ENCODE results near the gene SHROOM3. TPM values are rescaled to one million over a fixed set of nuclear protein-coding genes. Genes with fewer than 3 reads are reported as not detected.

The SHROOM3 gene
- total RNA-seq, 1 experiment from 2014 or later: 0.78 TPM

- Histone ChIP-seq H2AFZ (ENCODE audit: low read length) (no peak overlapping the region), H3K27me3 (ENCODE audit: low read length) (no peaks in the 10 kb centered on the region), H3K36me3 (ENCODE audit: insufficient read depth, low read length) (no peaks in the 10 kb centered on the region)
Observed at GRCh38 chr4:76651616-76652015, 216.6 kb downstream of the SHROOM3 start.

DNA sequence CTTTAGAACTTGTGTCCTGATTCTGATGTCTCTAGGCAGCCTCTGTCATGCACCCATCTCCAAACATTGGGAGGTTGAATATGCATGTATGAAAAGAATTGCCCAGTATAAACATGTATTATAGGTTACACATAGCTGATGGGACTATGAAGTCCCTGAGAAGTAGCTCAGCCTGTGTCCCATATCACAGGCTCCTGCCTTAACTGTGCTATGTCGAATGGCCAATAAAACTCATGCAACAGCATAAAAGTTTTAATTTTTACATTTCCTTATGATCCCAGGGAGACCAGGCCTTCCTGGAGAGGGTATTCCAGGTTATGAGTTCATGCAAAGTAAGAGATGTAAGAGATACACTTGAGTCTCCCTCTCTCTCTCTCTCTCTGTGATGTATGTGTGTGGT, 217.4 kb downstream of the SHROOM3 start:
- no peaks in the 10 kb centered on the region for H3K9me2 ChIP-seq (replicated peaks; ENCODE audit: insufficient read depth, low read length)
- no peaks in the 10 kb centered on the region for H3K36me3 ChIP-seq (ENCODE audit: insufficient read depth, low read length)
- H3K9ac ChIP-seq (ENCODE audit: low read length): no peak overlapping the region
- H3K9me3 ChIP-seq (ENCODE audit: low read length): no peaks in the 10 kb centered on the region
- H3K4me1 ChIP-seq (ENCODE audit: low read length): no peaks in the 10 kb centered on the region
- H3K79me2 ChIP-seq (ENCODE audit: low read length): no peaks in the 10 kb centered on the region
- no peaks in the 10 kb centered on the region for H4K20me1 ChIP-seq (ENCODE audit: insufficient read depth, low read depth, low read length)
- no peak overlapping the region for H3K4me3 ChIP-seq (ENCODE audit: low read length)
- no peak for DNase-seq
- H3K27me3 ChIP-seq (ENCODE audit: low read length): no peaks in the 10 kb centered on the region
- no peak overlapping the region for H2AFZ ChIP-seq (ENCODE audit: low read length)
- no peak overlapping the region for H3K27ac ChIP-seq (ENCODE audit: low read length)
- no peak overlapping the region for H3K4me2 ChIP-seq (ENCODE audit: low read depth, low read length, poor library complexity, severe bottlenecking)

More at GRCh38 chr4:76651616-76652015, 216.6 kb downstream of the SHROOM3 start:
- Histone ChIP-seq H3K4me1 (ENCODE audit: low read length) (no peaks in the 10 kb centered on the region), H4K20me1 (ENCODE audit: insufficient read depth, low read depth, low read length) (no peaks in the 10 kb centered on the region), H3K9me3 (ENCODE audit: low read length) (no peaks in the 10 kb centered on the region), H3K4me2 (ENCODE audit: low read depth, low read length, poor library complexity, severe bottlenecking) (no peak overlapping the region), H3K9me2 (replicated peaks; ENCODE audit: insufficient read depth, low read length) (no peaks in the 10 kb centered on the region), H3K27ac (ENCODE audit: low read length) (no peak overlapping the region), H3K79me2 (ENCODE audit: low read length) (no peaks in the 10 kb centered on the region), H3K9ac (ENCODE audit: low read length) (no peak overlapping the region), H3K4me3 (ENCODE audit: low read length) (no peak overlapping the region)
- no peak for DNase-seq

DNA sequence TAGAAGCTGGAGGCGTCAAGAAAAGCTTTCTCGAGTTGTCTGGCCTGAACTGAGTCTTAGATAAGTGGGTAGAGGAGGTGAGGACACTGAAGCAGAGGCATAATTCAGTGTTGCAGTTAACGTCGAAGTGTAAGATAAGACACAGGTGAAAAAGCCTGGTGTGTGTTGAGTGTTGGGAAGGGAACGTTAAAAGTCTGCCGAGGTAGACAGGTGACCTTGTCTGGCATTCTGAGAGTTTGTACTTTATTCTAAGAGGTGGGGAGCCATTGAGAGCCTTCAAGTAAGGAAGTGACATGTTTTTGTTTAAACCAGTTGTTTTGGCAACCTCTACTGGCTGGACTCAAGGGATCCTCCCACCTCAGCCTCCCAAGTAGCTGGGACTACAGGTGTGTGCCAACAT, 219.1 kb downstream of the SHROOM3 start:
- no peak overlapping the region for H3K9ac ChIP-seq (ENCODE audit: low read length)
- no peaks in the 10 kb centered on the region for H3K36me3 ChIP-seq (ENCODE audit: insufficient read depth, low read length)
- H3K4me2 ChIP-seq (ENCODE audit: low read depth, low read length, poor library complexity, severe bottlenecking): no peak overlapping the region
- no peaks in the 10 kb centered on the region for H3K79me2 ChIP-seq (ENCODE audit: low read length)
- H4K20me1 ChIP-seq (ENCODE audit: insufficient read depth, low read depth, low read length): no peaks in the 10 kb centered on the region
- no peak for DNase-seq
- no peaks in the 10 kb centered on the region for H3K9me2 ChIP-seq (replicated peaks; ENCODE audit: insufficient read depth, low read length)
- no peaks in the 10 kb centered on the region for H3K27me3 ChIP-seq (ENCODE audit: low read length)
- H3K9me3 ChIP-seq (ENCODE audit: low read length): no peaks in the 10 kb centered on the region
- H3K4me3 ChIP-seq (ENCODE audit: low read length): no peak overlapping the region
- H3K4me1 ChIP-seq (ENCODE audit: low read length): no peaks in the 10 kb centered on the region
- H2AFZ ChIP-seq (ENCODE audit: low read length): no peak overlapping the region
- H3K27ac ChIP-seq (ENCODE audit: low read length): no peak overlapping the region

GRCh38 chr4:76654791-76655190, 219.8 kb downstream of the SHROOM3 start:
- Histone ChIP-seq H3K27me3 (ENCODE audit: low read length) (no peaks in the 10 kb centered on the region), H4K20me1 (ENCODE audit: insufficient read depth, low read depth, low read length) (no peaks in the 10 kb centered on the region), H3K4me3 (ENCODE audit: low read length) (no peak overlapping the region), H3K4me1 (ENCODE audit: low read length) (no peaks in the 10 kb centered on the region), H3K79me2 (ENCODE audit: low read length) (no peaks in the 10 kb centered on the region), H2AFZ (ENCODE audit: low read length) (no peak overlapping the region), H3K27ac (ENCODE audit: low read length) (no peak overlapping the region), H3K9ac (ENCODE audit: low read length) (no peak overlapping the region), H3K36me3 (ENCODE audit: insufficient read depth, low read length) (no peaks in the 10 kb centered on the region), H3K4me2 (ENCODE audit: low read depth, low read length, poor library complexity, severe bottlenecking) (no peak overlapping the region), H3K9me2 (replicated peaks; ENCODE audit: insufficient read depth, low read length) (no peaks in the 10 kb centered on the region), H3K9me3 (ENCODE audit: low read length) (no peaks in the 10 kb centered on the region)
- no peak for DNase-seq

DNA sequence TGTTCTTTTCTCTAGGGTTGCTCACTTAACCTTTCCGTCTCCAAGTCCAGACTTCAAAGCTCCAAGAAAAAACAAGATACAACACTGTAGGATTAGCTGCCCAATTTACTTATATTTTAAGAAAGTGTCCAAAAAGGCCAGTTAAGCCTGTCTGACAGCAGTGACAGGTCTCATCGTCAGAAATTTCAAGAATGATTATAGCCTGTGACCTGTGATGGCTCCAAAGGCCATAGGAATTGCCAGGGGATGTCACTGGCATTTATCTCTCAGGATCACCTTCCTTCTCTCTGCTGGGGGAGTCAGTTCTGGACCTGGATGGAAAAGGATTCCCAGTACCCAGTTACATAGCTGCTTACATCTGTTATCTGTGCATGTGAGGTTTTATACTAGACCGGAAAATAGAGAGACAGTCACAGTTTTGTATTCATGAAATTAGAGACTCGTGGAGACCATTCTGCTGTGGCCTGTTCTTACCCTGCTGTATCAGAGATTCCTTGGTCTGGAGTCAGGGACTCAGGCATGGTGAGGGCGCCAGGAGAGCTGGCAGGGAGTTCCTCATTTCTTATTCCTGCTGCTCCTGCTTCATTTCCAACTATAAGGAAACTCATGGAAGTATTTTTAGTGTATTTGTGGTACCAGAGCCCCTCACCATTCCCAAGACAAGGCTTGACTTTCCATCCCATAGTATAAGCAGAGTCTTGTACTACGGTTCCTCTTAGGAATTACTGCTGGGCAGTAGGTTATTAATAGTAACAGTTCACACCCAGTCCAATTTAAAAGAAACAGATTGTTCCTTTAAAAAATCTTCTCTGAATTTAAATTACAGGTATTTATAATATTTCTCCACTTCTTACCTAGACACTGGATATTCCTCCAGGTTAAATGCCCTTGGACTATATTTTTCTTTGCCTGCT, 220.8 kb downstream of the SHROOM3 start:
- no peak for DNase-seq
- Histone ChIP-seq H3K9ac (ENCODE audit: low read length) (no peak overlapping the region), H3K4me3 (ENCODE audit: low read length) (no peak overlapping the region), H3K36me3 (ENCODE audit: insufficient read depth, low read length) (no peaks in the 10 kb centered on the region), H3K4me1 (ENCODE audit: low read length) (no peaks in the 10 kb centered on the region), H4K20me1 (ENCODE audit: insufficient read depth, low read depth, low read length) (no peaks in the 10 kb centered on the region), H3K27me3 (ENCODE audit: low read length) (no peaks in the 10 kb centered on the region), H3K27ac (ENCODE audit: low read length) (no peak overlapping the region), H3K4me2 (ENCODE audit: low read depth, low read length, poor library complexity, severe bottlenecking) (no peak overlapping the region), H3K9me3 (ENCODE audit: low read length) (no peaks in the 10 kb centered on the region), H3K79me2 (ENCODE audit: low read length) (no peaks in the 10 kb centered on the region), H3K9me2 (replicated peaks; ENCODE audit: insufficient read depth, low read length) (no peaks in the 10 kb centered on the region), H2AFZ (ENCODE audit: low read length) (no peak overlapping the region)

GRCh38 chr4:76657443-76657842, 222.4 kb downstream of the SHROOM3 start:
- Histone ChIP-seq H3K4me3 (ENCODE audit: low read length) (no peak overlapping the region), H3K27me3 (ENCODE audit: low read length) (no peaks in the 10 kb centered on the region), H3K79me2 (ENCODE audit: low read length) (no peaks in the 10 kb centered on the region), H3K9ac (ENCODE audit: low read length) (no peak overlapping the region), H3K4me2 (ENCODE audit: low read depth, low read length, poor library complexity, severe bottlenecking) (no peak overlapping the region), H3K4me1 (ENCODE audit: low read length) (no peaks in the 10 kb centered on the region), H3K27ac (ENCODE audit: low read length) (no peak overlapping the region), H4K20me1 (ENCODE audit: insufficient read depth, low read depth, low read length) (no peaks in the 10 kb centered on the region), H2AFZ (ENCODE audit: low read length) (no peak overlapping the region), H3K9me3 (ENCODE audit: low read length) (no peaks in the 10 kb centered on the region), H3K36me3 (ENCODE audit: insufficient read depth, low read length) (no peaks in the 10 kb centered on the region), H3K9me2 (replicated peaks; ENCODE audit: insufficient read depth, low read length) (no peaks in the 10 kb centered on the region)
- DNase-seq: no peak

DNA sequence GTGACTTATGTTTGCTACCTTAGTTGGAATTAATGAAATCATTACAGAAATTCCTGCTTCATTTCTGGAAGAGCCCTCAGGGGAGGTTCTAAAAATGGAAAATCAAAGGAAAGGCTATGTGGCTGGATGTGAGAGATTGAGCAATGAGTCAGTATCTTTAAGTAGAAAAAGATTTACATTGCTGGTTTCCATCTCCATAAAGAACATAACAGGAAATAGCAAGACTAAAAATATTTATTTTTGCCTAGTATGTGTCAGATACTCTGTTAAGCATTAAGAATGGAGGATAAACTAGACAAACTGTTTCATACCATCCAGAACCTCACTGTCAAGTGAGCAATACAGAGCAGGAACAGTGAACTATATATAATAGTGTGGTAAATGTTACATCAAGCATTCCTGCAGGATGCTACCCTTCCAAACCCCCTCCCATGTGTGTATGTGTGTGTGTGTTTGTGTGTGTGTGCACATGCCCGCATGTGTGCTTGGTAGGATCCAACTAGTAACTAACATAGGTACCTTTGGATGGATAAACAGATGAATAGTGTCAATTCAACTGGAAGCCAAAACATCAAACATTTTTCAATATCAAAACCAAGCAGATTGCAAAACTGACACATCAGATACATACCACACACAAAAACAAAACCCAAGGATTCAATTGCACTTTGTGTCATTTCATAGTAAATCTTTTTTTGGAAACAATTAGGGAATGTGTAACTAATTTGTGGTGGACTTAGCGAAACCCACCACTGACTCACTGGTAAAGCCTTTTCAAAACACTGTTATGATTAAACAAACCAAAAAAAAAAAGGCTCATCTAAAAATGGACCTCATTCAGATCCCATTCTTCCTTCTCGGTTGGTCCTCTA, 223.4 kb downstream of the SHROOM3 start:
- no peaks in the 10 kb centered on the region for H3K9me2 ChIP-seq (replicated peaks; ENCODE audit: insufficient read depth, low read length)
- no peak overlapping the region for H3K4me3 ChIP-seq (ENCODE audit: low read length)
- H3K36me3 ChIP-seq (ENCODE audit: insufficient read depth, low read length): no peaks in the 10 kb centered on the region
- no peak overlapping the region for H2AFZ ChIP-seq (ENCODE audit: low read length)
- no peak overlapping the region for H3K4me2 ChIP-seq (ENCODE audit: low read depth, low read length, poor library complexity, severe bottlenecking)
- H3K4me1 ChIP-seq (ENCODE audit: low read length): no peaks in the 10 kb centered on the region
- no peaks in the 10 kb centered on the region for H4K20me1 ChIP-seq (ENCODE audit: insufficient read depth, low read depth, low read length)
- H3K79me2 ChIP-seq (ENCODE audit: low read length): no peaks in the 10 kb centered on the region
- no peaks in the 10 kb centered on the region for H3K9me3 ChIP-seq (ENCODE audit: low read length)
- H3K9ac ChIP-seq (ENCODE audit: low read length): no peak overlapping the region
- H3K27me3 ChIP-seq (ENCODE audit: low read length): no peaks in the 10 kb centered on the region
- H3K27ac ChIP-seq (ENCODE audit: low read length): no peak overlapping the region
- DNase-seq: no peak

DNA sequence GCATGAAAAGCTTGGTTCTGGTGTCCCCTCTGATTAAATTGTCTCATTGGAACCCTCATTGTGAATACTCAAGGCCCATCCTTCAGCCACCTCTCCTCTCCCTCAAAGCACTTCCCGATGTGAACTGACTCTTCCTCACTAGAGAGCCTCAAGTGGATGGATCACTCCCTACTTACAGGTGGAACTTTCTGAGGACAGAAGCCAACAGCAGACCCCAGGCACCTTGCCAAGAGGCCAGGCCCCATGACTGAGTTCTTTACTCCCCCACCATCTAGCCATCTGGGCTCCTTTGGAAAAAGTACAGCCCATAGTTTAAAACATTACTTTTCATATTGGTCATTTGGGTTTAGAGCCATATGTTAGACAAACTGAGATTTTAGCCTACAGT, 224.1 kb downstream of the SHROOM3 start:
- H3K9ac ChIP-seq (ENCODE audit: low read length): no peak overlapping the region
- H3K9me2 ChIP-seq (replicated peaks; ENCODE audit: insufficient read depth, low read length): no peaks in the 10 kb centered on the region
- no peak overlapping the region for H3K4me2 ChIP-seq (ENCODE audit: low read depth, low read length, poor library complexity, severe bottlenecking)

More for the DNA sequence above, 224.1 kb downstream of the SHROOM3 start:
- no peak overlapping the region for H3K27ac ChIP-seq (ENCODE audit: low read length)
- H3K27me3 ChIP-seq (ENCODE audit: low read length): no peaks in the 10 kb centered on the region
- no peaks in the 10 kb centered on the region for H3K4me1 ChIP-seq (ENCODE audit: low read length)
- H3K36me3 ChIP-seq (ENCODE audit: insufficient read depth, low read length): no peaks in the 10 kb centered on the region
- H3K4me3 ChIP-seq (ENCODE audit: low read length): no peak overlapping the region
- H3K9me3 ChIP-seq (ENCODE audit: low read length): no peaks in the 10 kb centered on the region
- H4K20me1 ChIP-seq (ENCODE audit: insufficient read depth, low read depth, low read length): no peaks in the 10 kb centered on the region
- no peak overlapping the region for H2AFZ ChIP-seq (ENCODE audit: low read length)
- H3K79me2 ChIP-seq (ENCODE audit: low read length): no peaks in the 10 kb centered on the region
- DNase-seq: no peak

Data from Karpas-422 (cell line).